CD14-positive monocyte (primary cell): ENCODE data around the gene NPY. TPM values are rescaled to one million over a fixed set of nuclear protein-coding genes. Genes with fewer than 3 reads are reported as not detected.

Experiments used
- DNase-seq, 3 donors: peaks; one replicate each; pipeline ENCODE4 v3.0.0-alpha.2; 2011 to 2022
- H2AFZ ChIP-seq: 2 replicates; pipeline ENCODE4 v1.6.0; 2012; ENCODE audit warnings: mild to moderate bottlenecking, low read depth, low read length, inconsistent platforms; ENCODE audit not compliant: insufficient read depth, poor library complexity, severe bottlenecking
- H3K27ac ChIP-seq, 2 donors: 1 replicate in 1 of 2; 2 replicates in 1 of 2; pipeline ENCODE4 v1.5.1; 2012 to 2013; ENCODE audit warnings: low read length in 2 of 2, control low read depth in 1 of 2, inconsistent platforms in 1 of 2, low read depth in 1 of 2, mild to moderate bottlenecking in 1 of 2
- H3K27me3 ChIP-seq, 2 donors: one replicate each; pipeline versions ENCODE4 v1.6.0 to v1.6.1; 2011 to 2013; ENCODE audit warnings: low read length in 2 of 2; ENCODE audit not compliant: control insufficient read depth in 2 of 2, insufficient read depth in 2 of 2
- H3K36me3 ChIP-seq, 2 donors: replicated peaks in 1 of 2; 1 replicate in 1 of 2; 2 replicates in 1 of 2; pipeline versions ENCODE4 v1.5.1 to v1.6.1; 2012 to 2013; ENCODE audit warnings: low read length in 2 of 2, control low read depth in 1 of 2, inconsistent platforms in 1 of 2, mild to moderate bottlenecking in 1 of 2; ENCODE audit not compliant: insufficient read depth in 2 of 2, control insufficient read depth in 1 of 2
- H3K4me1 ChIP-seq, 2 donors: 1 replicate in 1 of 2; 2 replicates in 1 of 2; pipeline versions ENCODE4 v1.5.1 to v1.6.1; 2012 to 2013; ENCODE audit warnings: low read length in 2 of 2, control low read depth in 1 of 2, inconsistent platforms in 1 of 2, mild to moderate bottlenecking in 1 of 2, moderate library complexity in 1 of 2; ENCODE audit not compliant: insufficient read depth in 2 of 2, control insufficient read depth in 1 of 2
- H3K4me2 ChIP-seq: replicated peaks from 2 replicates; pipeline ENCODE3; 2012; ENCODE audit warnings: low read length, moderate library complexity, mild to moderate bottlenecking; ENCODE audit not compliant: poor library complexity, severe bottlenecking; ENCODE audit errors: extremely low read depth
- H3K4me3 ChIP-seq, 3 experiments: fragments of 200-600 bp in 1 of 3; sonication (generic) in 1 of 3; replicated peaks in 1 of 3; 1 replicate in 2 of 3; 2 replicates in 1 of 3; pipeline ENCODE4 v1.5.1; 2011 to 2013; ENCODE audit warnings: low read length in 3 of 3, mild to moderate bottlenecking in 3 of 3, control low read depth in 2 of 3, low read depth in 2 of 3, inconsistent platforms in 1 of 3, moderate library complexity in 1 of 3
- H3K79me2 ChIP-seq: 2 replicates; pipeline ENCODE4 v1.6.0; 2012; ENCODE audit warnings: mild to moderate bottlenecking, control low read depth, inconsistent platforms, low read length, moderate library complexity; ENCODE audit not compliant: insufficient read depth
- H3K9ac ChIP-seq: 2 replicates; pipeline ENCODE4 v1.6.0; 2017; ENCODE audit warnings: low read length, mild to moderate bottlenecking; ENCODE audit not compliant: insufficient read depth, poor library complexity, severe bottlenecking
- H3K9me3 ChIP-seq, 2 donors: replicated peaks in 1 of 2; 1 replicate in 1 of 2; 2 replicates in 1 of 2; pipeline versions ENCODE4 v1.5.1 to v1.6.1; 2012 to 2013; ENCODE audit warnings: low read length in 2 of 2, control low read depth in 1 of 2; ENCODE audit not compliant: control insufficient read depth in 1 of 2, insufficient read depth in 1 of 2
- H4K20me1 ChIP-seq: 2 replicates; pipeline ENCODE4 v1.6.0; 2012; ENCODE audit warnings: mild to moderate bottlenecking, low read length, control low read depth, moderate library complexity; ENCODE audit not compliant: insufficient read depth
- H3K27ac Mint-ChIP-seq, 7 donors: one replicate each; pipeline ENCODE4 v1.8.0; 2020; ENCODE audit warnings: mild to moderate bottlenecking in 7 of 7, mixed read lengths in 7 of 7, moderate library complexity in 6 of 7, inconsistent platforms in 2 of 7
- H3K27me3 Mint-ChIP-seq, 3 donors: one replicate each; pipeline ENCODE4 v1.8.0; 2021 to 2022; ENCODE audit warnings: low read depth in 3 of 3, mild to moderate bottlenecking in 3 of 3, mixed read lengths in 3 of 3, moderate library complexity in 3 of 3, inconsistent platforms in 1 of 3
- H3K36me3 Mint-ChIP-seq, 2 donors: one replicate each; pipeline ENCODE4 v1.8.0; 2020; ENCODE audit warnings: mixed read lengths in 2 of 2, inconsistent platforms in 1 of 2, mild to moderate bottlenecking in 1 of 2
- H3K4me1 Mint-ChIP-seq: one replicate; pipeline ENCODE4 v1.8.0; 2020; ENCODE audit warnings: mild to moderate bottlenecking, mixed read lengths
- H3K4me3 Mint-ChIP-seq, 2 donors: one replicate each; pipeline ENCODE4 v1.8.0; 2020; ENCODE audit warnings: mild to moderate bottlenecking in 2 of 2, mixed read lengths in 2 of 2, moderate library complexity in 1 of 2
- H3K9me3 Mint-ChIP-seq, 7 donors: one replicate each; pipeline ENCODE4 v1.8.0; 2020 to 2022; ENCODE audit warnings: mixed read lengths in 7 of 7, mild to moderate bottlenecking in 6 of 7, moderate library complexity in 6 of 7, inconsistent platforms in 2 of 7
- WGBS: methylation state at CpG from one replicate; pipeline ENCODE4 v1.1.5; 2013; ENCODE audit warnings: missing lambda C conversion rate; ENCODE audit not compliant: insufficient coverage; 5-methylcytosine and 5-hydroxymethylcytosine counted together
- intact Hi-C, 2 donors: fragments of 100-400 bp; cut with micrococcal nuclease; formaldehyde crosslinking; loops; one replicate each; pipeline versions ENCODE4 v1.15.0 to v1.15.1; 2023
- polyA plus RNA-seq, 3 donors: library from polyadenylated mRNA; depleted of rRNA in 1 of 3; unstranded in 2 of 3; stranded (reverse) in 1 of 3; fragments of 300-500 nt in 2 of 3; fragments of >200 nt in 1 of 3; fragmentation: Illumina TruSeq in 2 of 3; gene quantifications; 1 replicate in 2 of 3; 2 replicates in 1 of 3; pipeline ENCODE4 v1.2.3, GENCODE V29; 2012 to 2021
- TF ChIP-seq, protein P1 (sequence below): fragments of 200-600 bp; IDR thresholded peaks from one replicate; pipeline ENCODE4 v1.8.0; 2022; ENCODE audit warnings: antibody characterized with exemption, mild to moderate bottlenecking

The NPY gene
- polyA plus RNA-seq, 3 donors = not detected

DNA sequence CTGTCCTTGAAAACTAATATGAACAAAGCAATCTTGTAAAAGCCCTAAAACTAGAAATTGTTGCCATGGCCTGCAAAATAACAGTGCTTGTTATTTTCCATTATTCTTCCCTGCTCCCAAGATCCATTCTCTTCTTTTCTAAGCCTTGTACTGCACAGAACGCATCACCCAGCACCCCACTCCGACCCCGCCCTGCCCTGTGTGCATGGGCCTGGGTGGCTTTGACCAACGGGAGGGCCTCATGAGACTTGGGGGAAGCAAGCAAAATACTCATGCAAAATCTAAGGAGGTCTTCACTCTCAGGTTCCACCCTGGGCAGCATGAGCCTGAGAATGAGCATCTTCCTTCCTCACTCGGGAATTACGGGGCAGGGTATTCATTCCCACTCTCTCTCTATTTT lies 32.4 kb downstream of the NPY start:
- no peaks in the 10 kb centered on the region for H3K27me3 ChIP-seq
- no peak overlapping the region for H2AFZ ChIP-seq
- no peaks in the 10 kb centered on the region for H3K4me1 Mint-ChIP-seq
- H3K4me2 ChIP-seq = no peak overlapping the region
- H3K9me3 ChIP-seq = no peaks in the 10 kb centered on the region
- no peaks in the 10 kb centered on the region for H3K4me1 ChIP-seq
- no CpG with 5 or more reads among the region's 6 CpGs for WGBS
- H3K4me3 Mint-ChIP-seq = no peak overlapping the region
- no peak overlapping the region for H3K4me3 ChIP-seq
- H3K9me3 Mint-ChIP-seq = no peaks in the 10 kb centered on the region
- H3K9ac ChIP-seq = no peak overlapping the region
- no peaks in the 10 kb centered on the region for H4K20me1 ChIP-seq
- H3K79me2 ChIP-seq = no peaks in the 10 kb centered on the region
- no peak overlapping the region for H3K27ac Mint-ChIP-seq
- H3K36me3 ChIP-seq = no peaks in the 10 kb centered on the region
- DNase-seq = no peak
- H3K27ac ChIP-seq = no peak overlapping the region
- H3K27me3 Mint-ChIP-seq = peaks cover 0 to 6% (median 4%) of the 10 kb centered on the region in 3 donors
- intact Hi-C loops = no loop called here
- no peaks in the 10 kb centered on the region for H3K36me3 Mint-ChIP-seq
- TF ChIP-seq, protein P1, sequence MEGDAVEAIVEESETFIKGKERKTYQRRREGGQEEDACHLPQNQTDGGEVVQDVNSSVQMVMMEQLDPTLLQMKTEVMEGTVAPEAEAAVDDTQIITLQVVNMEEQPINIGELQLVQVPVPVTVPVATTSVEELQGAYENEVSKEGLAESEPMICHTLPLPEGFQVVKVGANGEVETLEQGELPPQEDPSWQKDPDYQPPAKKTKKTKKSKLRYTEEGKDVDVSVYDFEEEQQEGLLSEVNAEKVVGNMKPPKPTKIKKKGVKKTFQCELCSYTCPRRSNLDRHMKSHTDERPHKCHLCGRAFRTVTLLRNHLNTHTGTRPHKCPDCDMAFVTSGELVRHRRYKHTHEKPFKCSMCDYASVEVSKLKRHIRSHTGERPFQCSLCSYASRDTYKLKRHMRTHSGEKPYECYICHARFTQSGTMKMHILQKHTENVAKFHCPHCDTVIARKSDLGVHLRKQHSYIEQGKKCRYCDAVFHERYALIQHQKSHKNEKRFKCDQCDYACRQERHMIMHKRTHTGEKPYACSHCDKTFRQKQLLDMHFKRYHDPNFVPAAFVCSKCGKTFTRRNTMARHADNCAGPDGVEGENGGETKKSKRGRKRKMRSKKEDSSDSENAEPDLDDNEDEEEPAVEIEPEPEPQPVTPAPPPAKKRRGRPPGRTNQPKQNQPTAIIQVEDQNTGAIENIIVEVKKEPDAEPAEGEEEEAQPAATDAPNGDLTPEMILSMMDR = no peak

DNA sequence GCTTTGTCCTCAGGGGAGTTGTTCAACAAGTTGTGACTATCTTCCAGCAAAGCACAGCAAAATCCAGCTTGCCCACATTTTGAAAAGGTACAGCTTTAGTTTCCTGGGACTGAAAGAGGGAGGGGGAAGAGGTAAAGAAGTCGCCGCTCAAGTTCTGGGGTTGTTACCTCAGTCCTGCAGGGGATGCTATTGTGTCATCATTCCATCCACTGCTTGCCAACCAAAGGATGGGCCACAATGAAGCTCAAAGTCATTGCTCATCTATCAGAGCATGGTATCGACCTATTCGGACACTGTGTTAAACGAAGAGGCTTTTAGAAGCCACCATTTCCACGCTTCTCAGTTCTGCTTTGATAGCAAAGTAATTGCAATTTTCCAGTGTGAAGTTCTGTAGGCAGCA lies 34.3 kb downstream of the NPY start:
- Histone ChIP-seq H3K27ac (no peak overlapping the region), H4K20me1 (no peaks in the 10 kb centered on the region), H3K27me3 (no peaks in the 10 kb centered on the region), H3K4me1 (no peaks in the 10 kb centered on the region), H2AFZ (no peak overlapping the region), H3K4me3 (no peak overlapping the region), H3K9ac (no peak overlapping the region), H3K36me3 (no peaks in the 10 kb centered on the region), H3K79me2 (no peaks in the 10 kb centered on the region), H3K9me3 (no peaks in the 10 kb centered on the region), H3K4me2 (no peak overlapping the region)
- Mint-ChIP-seq H3K27ac (no peak overlapping the region), H3K27me3 (peaks cover 3 to 9% (median 4%) of the 10 kb centered on the region in 3 donors), H3K9me3 (no peaks in the 10 kb centered on the region), H3K36me3 (no peaks in the 10 kb centered on the region), H3K4me1 (no peaks in the 10 kb centered on the region), H3K4me3 (no peak overlapping the region)
- WGBS = 30% methylated on average over 2 of the region's 6 CpGs
- intact Hi-C loops = no loop called here
- no peak for DNase-seq
- TF ChIP-seq, protein P1 = no peak
